IPS-15b (cell line): ENCODE results near the gene ANKRD42.

Experiments used
- H3K27me3 ChIP-seq: one replicate; pipeline ENCODE4 v1.6.1; 2013; ENCODE audit warnings: low read length; ENCODE audit not compliant: control insufficient read depth, insufficient read depth
- H3K36me3 ChIP-seq: one replicate; pipeline ENCODE4 v1.6.1; 2013; ENCODE audit warnings: low read length; ENCODE audit not compliant: control insufficient read depth, insufficient read depth
- H3K4me1 ChIP-seq: one replicate; pipeline ENCODE4 v1.6.1; 2013; ENCODE audit warnings: mild to moderate bottlenecking, low read length; ENCODE audit not compliant: control insufficient read depth, insufficient read depth
- H3K4me3 ChIP-seq: one replicate; pipeline ENCODE4 v1.5.1; 2013; ENCODE audit warnings: low read depth, low read length
- H3K9ac ChIP-seq: one replicate; pipeline ENCODE4 v1.6.1; 2013; ENCODE audit warnings: low read depth, mild to moderate bottlenecking, low read length
- H3K9me3 ChIP-seq: one replicate; pipeline ENCODE4 v1.6.1; 2013; ENCODE audit warnings: mild to moderate bottlenecking, low read length; ENCODE audit not compliant: control insufficient read depth, insufficient read depth

ANKRD42 gene

GRCh38 chr11:83185767-83186166 is 7.7 kb upstream of the ANKRD42 start:
- Histone ChIP-seq H3K4me3 (no peak overlapping the region), H3K9ac (no peak overlapping the region), H3K4me1 (no peaks in the 10 kb centered on the region), H3K36me3 (no peaks in the 10 kb centered on the region), H3K27me3 (no peaks in the 10 kb centered on the region), H3K9me3 (no peaks in the 10 kb centered on the region)

GRCh38 chr11:83187465-83187864 is 6.0 kb upstream of the ANKRD42 start:
- peaks cover 2% of the 10 kb centered on the region for H3K4me1 ChIP-seq
- H3K9ac ChIP-seq, result no peak overlapping the region
- no peaks in the 10 kb centered on the region for H3K27me3 ChIP-seq
- H3K9me3 ChIP-seq, result no peaks in the 10 kb centered on the region
- H3K4me3 ChIP-seq, result no peak overlapping the region
- H3K36me3 ChIP-seq, result peaks cover 3% of the 10 kb centered on the region

GRCh38 chr11:83191491-83191890 is 2.0 kb upstream of the ANKRD42 start:
- H3K9me3 ChIP-seq, result no peaks in the 10 kb centered on the region
- peaks cover 11% of the 10 kb centered on the region for H3K4me1 ChIP-seq
- peaks cover 7% of the 10 kb centered on the region for H3K27me3 ChIP-seq
- H3K36me3 ChIP-seq, result peaks cover 3% of the 10 kb centered on the region
- no peak overlapping the region for H3K4me3 ChIP-seq
- H3K9ac ChIP-seq, result no peak overlapping the region

- H3K36me3 ChIP-seq, result peaks cover 3% of the 10 kb centered on the region
- H3K4me3 ChIP-seq, result no peak overlapping the region
- no peak overlapping the region for H3K9ac ChIP-seq
- H3K9me3 ChIP-seq, result no peaks in the 10 kb centered on the region
- peaks cover 11% of the 10 kb centered on the region for H3K4me1 ChIP-seq
- H3K27me3 ChIP-seq, result peaks cover 7% of the 10 kb centered on the region
These were observed 1.5 kb upstream of the ANKRD42 start for GRCh38 chr11:83191986-83192385.

- peaks cover 7% of the 10 kb centered on the region for H3K27me3 ChIP-seq
- peak overlapping the region; percentile 87 for H3K9ac ChIP-seq
- peak overlapping the region; percentile 98 for H3K4me3 ChIP-seq
- peaks cover 11% of the 10 kb centered on the region for H3K4me1 ChIP-seq
- peaks cover 3% of the 10 kb centered on the region for H3K36me3 ChIP-seq
- no peaks in the 10 kb centered on the region for H3K9me3 ChIP-seq
These were observed 786 bp upstream of the ANKRD42 start for GRCh38 chr11:83192606-83193245.

GRCh38 chr11:83194281-83195142 is 1.0 kb downstream of the ANKRD42 start:
- Histone ChIP-seq H3K27me3 (peaks cover 7% of the 10 kb centered on the region), H3K4me1 (peaks cover 11% of the 10 kb centered on the region), H3K9me3 (no peaks in the 10 kb centered on the region), H3K9ac (no peak overlapping the region), H3K4me3 (peak overlapping the region; percentile 98), H3K36me3 (peaks cover 3% of the 10 kb centered on the region)

- H3K27me3 ChIP-seq, result peaks cover 7% of the 10 kb centered on the region
- peak overlapping the region; percentile 98 for H3K4me3 ChIP-seq
- H3K4me1 ChIP-seq, result peaks cover 11% of the 10 kb centered on the region
- H3K9ac ChIP-seq, result no peak overlapping the region
- H3K9me3 ChIP-seq, result no peaks in the 10 kb centered on the region
- peaks cover 3% of the 10 kb centered on the region for H3K36me3 ChIP-seq
These were observed 1.6 kb downstream of the ANKRD42 start for GRCh38 chr11:83195143-83195466.

- H3K4me1 ChIP-seq, result peaks cover 11% of the 10 kb centered on the region
- no peak overlapping the region for H3K4me3 ChIP-seq
- H3K36me3 ChIP-seq, result peaks cover 3% of the 10 kb centered on the region
- H3K9me3 ChIP-seq, result no peaks in the 10 kb centered on the region
- H3K9ac ChIP-seq, result no peak overlapping the region
- H3K27me3 ChIP-seq, result peaks cover 7% of the 10 kb centered on the region
These were observed 2.1 kb downstream of the ANKRD42 start for GRCh38 chr11:83195649-83196048.

- Histone ChIP-seq H3K4me1 (peaks cover 2% of the 10 kb centered on the region), H3K9ac (no peak overlapping the region), H3K27me3 (peaks cover 2% of the 10 kb centered on the region), H3K36me3 (no peaks in the 10 kb centered on the region), H3K4me3 (no peak overlapping the region), H3K9me3 (no peaks in the 10 kb centered on the region)
These were observed 6.5 kb downstream of the ANKRD42 start for GRCh38 chr11:83200035-83200434.

- Histone ChIP-seq H3K4me1 (no peaks in the 10 kb centered on the region), H3K9ac (no peak overlapping the region), H3K9me3 (no peaks in the 10 kb centered on the region), H3K36me3 (no peaks in the 10 kb centered on the region), H3K4me3 (no peak overlapping the region), H3K27me3 (no peaks in the 10 kb centered on the region)
These were observed 12.2 kb downstream of the ANKRD42 start for GRCh38 chr11:83205608-83206185.

- Histone ChIP-seq H3K4me1 (no peaks in the 10 kb centered on the region), H3K36me3 (no peaks in the 10 kb centered on the region), H3K4me3 (no peak overlapping the region), H3K27me3 (no peaks in the 10 kb centered on the region), H3K9me3 (no peaks in the 10 kb centered on the region), H3K9ac (no peak overlapping the region)
These were observed 12.7 kb downstream of the ANKRD42 start for GRCh38 chr11:83206221-83206620.
